Measurements from ENCODE around the gene SNED1.

The SNED1 gene

GRCh38 chr2:240997856-240998705, at the start of gene SNED1 (continued):
- TF ChIP-seq KLF9 (tag by site-specific recombination; IDR thresholded peaks at IDR 0.05; ENCODE audit: low read depth) = peak; percentile 64
- no peak for TF ChIP-seq ZNF292 (tag by site-specific recombination; IDR thresholded peaks at IDR 0.05; ENCODE audit: borderline replicate concordance, low read depth)
- no peak for TF ChIP-seq ZNF558 (tag by site-specific recombination; IDR thresholded peaks at IDR 0.05)
- TF ChIP-seq INSM2 (tag by site-specific recombination; IDR thresholded peaks at IDR 0.05) = no peak
- no peak for TF ChIP-seq MEIS1 (CRISPR knock-in tag; IDR thresholded peaks at IDR 0.05; ENCODE audit: borderline replicate concordance)
- no peak for TF ChIP-seq ZEB2 (tag by site-specific recombination; IDR thresholded peaks at IDR 0.05)
- no peak for TF ChIP-seq ZNF555 (tag by site-specific recombination; conservative IDR thresholded peaks at IDR 0.05)
- TF ChIP-seq ZNF223 (tag by site-specific recombination; IDR thresholded peaks at IDR 0.05) = no peak
- TF ChIP-seq ZFP69B (tag by site-specific recombination; IDR thresholded peaks at IDR 0.05) = peak; percentile 90
- TF ChIP-seq ZNF16 (tag by site-specific recombination; IDR thresholded peaks at IDR 0.05; ENCODE audit: low read depth) = no peak
- TF ChIP-seq ZBTB11 (tag by site-specific recombination; conservative IDR thresholded peaks at IDR 0.05; ENCODE audit: low read depth) = no peak
- no peak for TF ChIP-seq ZNF518A (tag by site-specific recombination; conservative IDR thresholded peaks at IDR 0.05; ENCODE audit: low read depth)
- no peak for TF ChIP-seq ZNF626 (tag by site-specific recombination; IDR thresholded peaks at IDR 0.05)
- TF ChIP-seq GFI1B (tag by site-specific recombination; IDR thresholded peaks at IDR 0.05) = no peak
- no peak for TF ChIP-seq SETDB1 (IDR thresholded peaks at IDR 0.05; ENCODE audit: insufficient read length, low read length)
- TF ChIP-seq ZNF354C (tag by site-specific recombination; IDR thresholded peaks at IDR 0.05; ENCODE audit: borderline replicate concordance, low read depth) = no peak
- TF ChIP-seq GLIS2 (tag by site-specific recombination; IDR thresholded peaks at IDR 0.05) = peak; percentile 89
- TF ChIP-seq REPIN1 (tag by site-specific recombination; IDR thresholded peaks at IDR 0.05; ENCODE audit: low read depth) = no peak
- no peak for TF ChIP-seq ATF2 (tag by site-specific recombination; IDR thresholded peaks at IDR 0.05; ENCODE audit: low read depth)
- no peak for TF ChIP-seq ZNF433 (tag by site-specific recombination; IDR thresholded peaks at IDR 0.05; ENCODE audit: low read depth)
- no peak for TF ChIP-seq ZNF248 (tag by site-specific recombination; IDR thresholded peaks at IDR 0.05)
- TF ChIP-seq PRDM1 (tag by site-specific recombination; IDR thresholded peaks at IDR 0.05) = no peak
- no peak for TF ChIP-seq ZNF202 (tag by site-specific recombination; IDR thresholded peaks at IDR 0.05; ENCODE audit: borderline replicate concordance)
- no peak for TF ChIP-seq IKZF3 (tag by site-specific recombination; IDR thresholded peaks at IDR 0.05)
- TF ChIP-seq ZNF157 (tag by site-specific recombination; IDR thresholded peaks at IDR 0.05) = no peak
- no peak for TF ChIP-seq ZNF48 (tag by site-specific recombination; IDR thresholded peaks at IDR 0.05)
- TF ChIP-seq ZNF366 (tag by site-specific recombination; conservative IDR thresholded peaks at IDR 0.05) = no peak
